OCI-LY1 (cell line): ENCODE results near the gene DDX46.
A peak's percentile ranks its signal among the peaks of the same experiment; 100 is the strongest.

Experiments used
- CTCF ChIP-seq: fragments of 200-600 bp; sonication (generic), shearing (Covaris generic); IDR thresholded peaks from 2 replicates; pipeline ENCODE4 v1.5.1; 2017; ENCODE audit warnings: mild to moderate bottlenecking, antibody characterized with exemption, low read length, moderate library complexity, mixed read lengths
- EZH2 ChIP-seq: fragments of 200-600 bp; sonication (generic), shearing (Covaris generic); IDR thresholded peaks from 2 replicates; pipeline ENCODE4 v1.8.0; 2017; ENCODE audit warnings: borderline replicate concordance, mixed run types, mild to moderate bottlenecking, antibody characterized with exemption, low read length, moderate library complexity, mixed read lengths

GRCh38 chr5:134738963-134739661 is 19.5 kb upstream of the DDX46 start:
- TF ChIP-seq CTCF (peak; percentile 55), EZH2 (no peak)
